Testis (tissue), 3 donors: Measurements from ENCODE around the gene FHIT. TPM values are rescaled to one million over a fixed set of nuclear protein-coding genes. Genes with fewer than 3 reads are reported as not detected.

Source experiments
- DNase-seq: peaks from one replicate; pipeline ENCODE4 v3.0.0-alpha.2; 2019
- H3K27ac ChIP-seq, 2 donors: fragments of 200-600 bp; sonication (generic); one replicate each; pipeline ENCODE4 v1.5.1; 2019
- H3K27me3 ChIP-seq: fragments of 200-600 bp; sonication (generic); one replicate; pipeline ENCODE4 v1.5.1; 2019
- H3K36me3 ChIP-seq: fragments of 200-600 bp; sonication (generic); one replicate; pipeline ENCODE4 v1.5.1; 2017; ENCODE audit warnings: low read depth; ENCODE audit errors: missing control alignments
- H3K4me1 ChIP-seq: fragments of 200-600 bp; sonication (generic); one replicate; pipeline ENCODE4 v1.5.1; 2019
- H3K4me3 ChIP-seq, 2 donors: fragments of 200-600 bp; sonication (generic); one replicate each; pipeline ENCODE4 v1.5.1; 2017 to 2019
- H3K9me3 ChIP-seq: fragments of 200-600 bp; sonication (generic); one replicate; pipeline ENCODE4 v1.5.1; 2017
- POLR2A ChIP-seq: fragments of 450-650 bp; IDR thresholded peaks from one replicate; pipeline ENCODE4 v1.6.1; 2017; ENCODE audit warnings: antibody characterized with exemption, mild to moderate bottlenecking, moderate library complexity
- WGBS, 2 donors: methylation state at CpG; one replicate each; pipeline ENCODE4 v1.1.5; 2018; 5-methylcytosine and 5-hydroxymethylcytosine counted together
- intact Hi-C: fragments of 100-400 bp; cut with DNase I; formaldehyde crosslinking; loops from one replicate; pipeline ENCODE4 v1.15.1; 2023; ENCODE audit warnings: low total_unique reads
- polyA plus RNA-seq: library from polyadenylated mRNA; stranded (reverse); fragments of 350-450 nt; fragmentation: Illumina TruSeq; extraction: RNeasy Lipid Tissue Mini Kit (QIAGEN cat#74804); gene quantifications from one replicate; pipeline ENCODE4 v1.2.3, GENCODE V29; 2014; ENCODE audit warnings: low read depth, low replicate concordance; ENCODE audit not compliant: insufficient read depth
- total RNA-seq, 2 donors: library from RNA; depleted of rRNA; stranded (reverse); fragments of >200 nt; gene quantifications; one replicate each; pipeline ENCODE4 v1.2.3, GENCODE V29; 2016
- TF ChIP-seq, protein P1 (sequence below), 3 experiments: fragments of 450-650 bp in 2 of 3; fragments of 200-600 bp in 1 of 3; sonication (generic) in 1 of 3; IDR thresholded peaks; one replicate each; pipeline ENCODE4 v1.5.1; 2016 to 2019; ENCODE audit warnings: antibody characterized with exemption in 3 of 3, mild to moderate bottlenecking in 2 of 3, moderate library complexity in 1 of 3

The FHIT gene
- total and polyA plus RNA-seq, 3 donors from 2014 or later: 10.1 to 29.6 (median 15.5) TPM

DNA sequence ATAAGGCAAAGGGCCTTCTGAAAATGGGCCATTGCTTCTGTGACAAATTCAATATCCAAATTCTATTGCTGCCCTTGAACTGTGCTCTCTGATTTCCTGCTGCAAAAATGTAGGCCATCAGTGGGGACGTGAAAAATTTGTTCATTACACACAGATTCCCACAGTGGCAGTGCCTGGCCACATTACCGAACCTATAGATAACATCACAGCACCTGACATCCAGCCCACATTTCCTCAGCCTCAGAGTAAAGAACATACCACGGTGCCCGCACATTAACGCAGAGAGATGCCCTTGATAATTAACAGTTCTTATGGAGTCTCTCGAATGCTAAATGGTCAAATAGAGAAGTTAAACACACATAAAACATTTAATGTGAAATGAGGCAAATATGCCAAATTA, 1269.9 kb downstream of the FHIT start:
- no peak overlapping the region for H3K4me3 ChIP-seq
- no peaks in the 10 kb centered on the region for H3K27me3 ChIP-seq
- no peak overlapping the region for H3K27ac ChIP-seq
- DNase-seq: no peak
- no peaks in the 10 kb centered on the region for H3K9me3 ChIP-seq
- 88 to 89% methylated on average over 6 of the region's 6 CpGs for WGBS, 2 donors
- TF ChIP-seq, protein P1, sequence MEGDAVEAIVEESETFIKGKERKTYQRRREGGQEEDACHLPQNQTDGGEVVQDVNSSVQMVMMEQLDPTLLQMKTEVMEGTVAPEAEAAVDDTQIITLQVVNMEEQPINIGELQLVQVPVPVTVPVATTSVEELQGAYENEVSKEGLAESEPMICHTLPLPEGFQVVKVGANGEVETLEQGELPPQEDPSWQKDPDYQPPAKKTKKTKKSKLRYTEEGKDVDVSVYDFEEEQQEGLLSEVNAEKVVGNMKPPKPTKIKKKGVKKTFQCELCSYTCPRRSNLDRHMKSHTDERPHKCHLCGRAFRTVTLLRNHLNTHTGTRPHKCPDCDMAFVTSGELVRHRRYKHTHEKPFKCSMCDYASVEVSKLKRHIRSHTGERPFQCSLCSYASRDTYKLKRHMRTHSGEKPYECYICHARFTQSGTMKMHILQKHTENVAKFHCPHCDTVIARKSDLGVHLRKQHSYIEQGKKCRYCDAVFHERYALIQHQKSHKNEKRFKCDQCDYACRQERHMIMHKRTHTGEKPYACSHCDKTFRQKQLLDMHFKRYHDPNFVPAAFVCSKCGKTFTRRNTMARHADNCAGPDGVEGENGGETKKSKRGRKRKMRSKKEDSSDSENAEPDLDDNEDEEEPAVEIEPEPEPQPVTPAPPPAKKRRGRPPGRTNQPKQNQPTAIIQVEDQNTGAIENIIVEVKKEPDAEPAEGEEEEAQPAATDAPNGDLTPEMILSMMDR (IDR thresholded peaks at IDR 0.05): no peak
- TF ChIP-seq POLR2A: no peak
- intact Hi-C loops: no loop called here
- no peaks in the 10 kb centered on the region for H3K4me1 ChIP-seq
- H3K36me3 ChIP-seq: no peaks in the 10 kb centered on the region

DNA sequence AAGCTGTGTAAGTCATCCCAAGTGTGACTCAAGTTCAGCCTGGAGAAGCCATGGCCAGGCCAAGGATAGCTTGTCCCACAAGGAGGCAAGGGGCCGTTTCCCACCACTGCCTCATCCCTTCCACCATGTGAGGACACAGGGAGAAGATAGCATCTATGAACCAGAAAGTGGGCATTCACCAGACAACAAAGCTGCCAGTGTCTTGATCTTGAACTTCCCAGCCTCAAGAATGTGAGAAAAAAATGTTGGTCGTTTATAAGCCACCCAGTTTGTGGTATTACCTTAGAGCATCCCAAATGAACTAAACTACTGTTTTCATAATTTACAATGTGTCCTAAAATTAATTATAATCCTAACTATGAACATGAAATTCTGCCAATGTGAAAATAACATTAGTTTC, 1270.7 kb downstream of the FHIT start:
- Histone ChIP-seq H3K36me3 (no peaks in the 10 kb centered on the region), H3K27me3 (no peaks in the 10 kb centered on the region), H3K27ac (no peak overlapping the region), H3K4me3 (no peak overlapping the region), H3K9me3 (no peaks in the 10 kb centered on the region), H3K4me1 (no peaks in the 10 kb centered on the region)
- no peak for TF ChIP-seq POLR2A
- TF ChIP-seq, protein P1 (IDR thresholded peaks at IDR 0.05): no peak
- no peak for DNase-seq
- intact Hi-C loops: no loop called here
- WGBS, 2 donors: 45 to 48% methylated on average over 2 of the region's 2 CpGs

DNA sequence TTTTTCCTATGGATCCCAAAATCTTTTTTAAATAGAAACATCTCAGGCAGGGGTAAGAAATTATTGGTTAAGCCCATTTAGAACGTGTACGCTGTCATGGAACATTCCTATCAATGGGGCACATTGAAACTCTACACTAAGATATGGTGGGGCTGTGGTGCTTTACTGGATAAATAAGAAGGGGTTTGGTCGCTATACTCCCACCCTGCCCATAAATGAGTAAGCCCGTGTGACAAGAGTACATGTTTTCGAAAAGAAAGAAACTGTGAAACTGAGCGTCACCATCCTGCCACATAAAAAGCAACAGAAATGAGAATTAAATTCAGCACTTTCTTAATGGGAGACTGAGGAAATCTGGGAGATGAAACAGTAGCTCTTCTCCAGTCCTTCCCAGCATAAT, 1271.7 kb downstream of the FHIT start:
- 95% methylated on average over 6 of the region's 6 CpGs for WGBS, 2 donors

DNA sequence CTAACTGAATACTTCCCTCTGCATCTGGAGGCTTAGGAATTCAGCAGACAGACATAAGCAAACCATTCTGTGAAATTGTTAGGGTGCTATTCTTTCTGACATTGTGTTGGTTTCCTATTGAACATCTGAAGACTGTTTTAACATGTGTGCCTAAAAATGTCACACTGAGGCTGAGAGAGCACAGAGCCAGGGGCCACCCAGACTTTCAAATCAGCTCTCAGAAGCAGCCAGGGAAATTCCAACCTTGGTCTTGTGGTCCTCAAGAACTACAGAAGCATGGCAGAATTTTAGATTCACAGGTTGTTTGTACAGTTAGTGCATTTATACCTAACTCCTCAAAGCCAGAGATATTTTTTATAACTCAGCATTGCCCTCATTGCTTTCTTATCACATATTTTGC, 1272.3 kb downstream of the FHIT start:
- no peak for DNase-seq
- H3K9me3 ChIP-seq: no peaks in the 10 kb centered on the region
- no peak overlapping the region for H3K27ac ChIP-seq
- H3K4me1 ChIP-seq: no peaks in the 10 kb centered on the region
- intact Hi-C loops: no loop called here
- no peaks in the 10 kb centered on the region for H3K36me3 ChIP-seq
- TF ChIP-seq, protein P1 (IDR thresholded peaks at IDR 0.05): no peak
- no peak for TF ChIP-seq POLR2A
- H3K4me3 ChIP-seq: no peak overlapping the region
- no peaks in the 10 kb centered on the region for H3K27me3 ChIP-seq

More for the DNA sequence above, 1271.7 kb downstream of the FHIT start:
- no peaks in the 10 kb centered on the region for H3K9me3 ChIP-seq
- H3K27ac ChIP-seq: no peak overlapping the region
- intact Hi-C loops: no loop called here
- no peak for DNase-seq
- no peak overlapping the region for H3K4me3 ChIP-seq
- H3K4me1 ChIP-seq: no peaks in the 10 kb centered on the region
- TF ChIP-seq, protein P1 (IDR thresholded peaks at IDR 0.05): no peak
- no peak for TF ChIP-seq POLR2A
- H3K36me3 ChIP-seq: no peaks in the 10 kb centered on the region
- H3K27me3 ChIP-seq: no peaks in the 10 kb centered on the region

DNA sequence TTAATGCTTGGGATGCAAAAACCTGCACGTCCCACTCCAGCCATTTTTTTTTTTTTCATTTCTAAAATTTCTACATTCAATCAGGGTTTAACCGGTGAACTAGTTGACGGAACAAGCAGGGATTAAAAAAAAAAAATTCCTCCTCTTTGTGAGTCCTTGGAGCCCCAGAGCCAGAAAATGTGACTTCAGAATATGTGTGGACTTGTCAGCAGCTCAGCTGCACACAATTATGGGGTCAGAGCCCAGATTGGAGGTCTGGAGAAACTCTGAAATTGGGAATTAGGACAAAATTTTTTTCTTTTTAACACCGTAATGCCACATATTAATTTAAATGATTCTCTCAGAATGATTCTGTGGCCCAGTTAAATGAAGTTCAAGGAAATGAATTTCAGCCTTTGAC, 1280.5 kb downstream of the FHIT start:
- TF ChIP-seq POLR2A: no peak
- TF ChIP-seq, protein P1 (IDR thresholded peaks at IDR 0.05): no peak
- H3K9me3 ChIP-seq: no peaks in the 10 kb centered on the region
- no peaks in the 10 kb centered on the region for H3K36me3 ChIP-seq
- intact Hi-C loops: no loop called here
- H3K4me1 ChIP-seq: no peaks in the 10 kb centered on the region
- DNase-seq: no peak
- H3K4me3 ChIP-seq: no peak overlapping the region
- 56 to 62% methylated on average over 4 of the region's 4 CpGs for WGBS, 2 donors
- H3K27me3 ChIP-seq: no peaks in the 10 kb centered on the region
- no peak overlapping the region for H3K27ac ChIP-seq
